HCT116 (cell line): ENCODE measurements around the gene UNC80. TPM values are rescaled to one million over a fixed set of nuclear protein-coding genes. Genes with fewer than 3 reads are reported as not detected.

Source experiments
- ATAC-seq: fragments of 200-7000 bp; cut with Tn5 transposase; 2 replicates; pipeline ENCODE4 v1.9.1; 2020; ENCODE audit warnings: mild to moderate bottlenecking, moderate library complexity
- BruUV-seq: library from RNA; stranded (reverse); fragments of 400-500 nt; replicated peaks from 2 replicates; lab custom pipeline; 2021; lab: Mats Ljungman, UMichigan
- CTCF ChIA-PET: fragments of 300-600 bp; sonication (Branson Sonifier 250); formaldehyde crosslinking; loops from one replicate; lab custom pipeline; 2021; ENCODE audit warnings: antibody characterized with exemption; lab: Charles Lee
- POLR2A ChIA-PET: fragments of 300-600, 350-600 bp; sonication (Branson Sonifier 250); formaldehyde crosslinking; loops from one replicate; lab custom pipeline; 2021; ENCODE audit warnings: antibody characterized with exemption; lab: Charles Lee
- RAD21 ChIA-PET, 2 experiments: fragments of 300-600 bp; sonication (Branson Sonifier 250); formaldehyde crosslinking; loops; one replicate each; lab custom pipeline; 2023; ENCODE audit warnings: low total read pairs in 2 of 2; ENCODE audit not compliant: uncharacterized antibody in 2 of 2, unreplicated experiment in 2 of 2, low non-redundant PET in 1 of 2; lab: Charles Lee
- DNase-seq: peaks from one replicate; pipeline ENCODE4 v3.0.0-alpha.2; 2010; ENCODE audit warnings: low read depth, low spot score
- H2AFZ ChIP-seq: fragments of 200-600 bp; shearing (Covaris generic), sonication (generic); 2 replicates; pipeline ENCODE4 v1.6.1; 2017; ENCODE audit warnings: low read depth, mixed run types, mixed read lengths, antibody characterized with exemption, low read length; ENCODE audit not compliant: poor library complexity, severe bottlenecking
- H3K27ac ChIP-seq: 2 replicates; pipeline ENCODE4 v1.5.1; 2012; ENCODE audit warnings: low read depth, low read length
- H3K27me3 ChIP-seq: fragments of 200-600 bp; sonication (generic); 2 replicates; pipeline ENCODE4 v1.6.1; 2016; ENCODE audit warnings: mixed run types, low read length, mixed read lengths; ENCODE audit not compliant: insufficient read depth
- H3K36me3 ChIP-seq, 2 experiments: fragments of 200-500 bp in 1 of 2; fragments of 200-600 bp in 1 of 2; sonication (Bioruptor generic) in 1 of 2; sonication (generic) in 1 of 2; 2 replicates each; pipeline versions ENCODE4 v1.5.1 to v1.6.1; 2014 to 2016; ENCODE audit warnings: low read length in 2 of 2, inconsistent platforms in 1 of 2, mixed read lengths in 1 of 2, mixed run types in 1 of 2; ENCODE audit not compliant: insufficient read depth in 2 of 2, control insufficient read depth in 1 of 2
- H3K4me1 ChIP-seq, 2 experiments: fragments of 200-600 bp in 1 of 2; sonication (generic) in 1 of 2; 2 replicates each; pipeline versions ENCODE4 v1.5.1 to v1.6.1; 2012 to 2017; ENCODE audit warnings: low read length in 2 of 2, inconsistent platforms in 1 of 2, mild to moderate bottlenecking in 1 of 2, mixed read lengths in 1 of 2, mixed run types in 1 of 2, moderate library complexity in 1 of 2; ENCODE audit not compliant: insufficient read depth in 2 of 2, control insufficient read depth in 1 of 2
- H3K4me2 ChIP-seq: fragments of 200-600 bp; sonication (generic); 2 replicates; pipeline ENCODE4 v1.6.1; 2017; ENCODE audit warnings: mixed run types, low read length, mixed read lengths
- H3K4me3 ChIP-seq, 2 experiments: fragments of 200-600 bp in 1 of 2; sonication (generic) in 1 of 2; replicated peaks in 1 of 2; 2 replicates each; pipeline ENCODE4 v1.5.1; 2011 to 2016; ENCODE audit warnings: low read length in 2 of 2, control low read depth in 1 of 2, low read depth in 1 of 2, mild to moderate bottlenecking in 1 of 2, mixed read lengths in 1 of 2, mixed run types in 1 of 2
- H3K79me2 ChIP-seq: fragments of 200-600 bp; sonication (generic); 2 replicates; pipeline ENCODE4 v1.6.1; 2017; ENCODE audit warnings: mild to moderate bottlenecking, mixed run types, low read length, moderate library complexity, mixed read lengths; ENCODE audit not compliant: insufficient read depth
- H3K9ac ChIP-seq: fragments of 200-600 bp; sonication (generic); 2 replicates; pipeline ENCODE4 v1.6.1; 2016; ENCODE audit warnings: low read length, mixed read lengths
- H3K9me2 ChIP-seq: fragments of 200-600 bp; sonication (generic), shearing (Covaris generic); 2 replicates; pipeline ENCODE4 v1.6.1; 2017; ENCODE audit warnings: mixed run types, mild to moderate bottlenecking, moderate library complexity; ENCODE audit not compliant: insufficient read depth
- H3K9me3 ChIP-seq, 2 experiments: fragments of 200-500 bp in 1 of 2; fragments of 200-600 bp in 1 of 2; sonication (Bioruptor generic) in 1 of 2; sonication (generic) in 1 of 2; 2 replicates each; pipeline ENCODE4 v1.6.1; 2014 to 2017; ENCODE audit warnings: low read length in 2 of 2, mixed read lengths in 2 of 2, inconsistent platforms in 1 of 2, low read depth in 1 of 2, mild to moderate bottlenecking in 1 of 2, mixed run types in 1 of 2, moderate library complexity in 1 of 2; ENCODE audit not compliant: control insufficient read depth in 1 of 2, insufficient read depth in 1 of 2
- H4K20me1 ChIP-seq: fragments of 200-600 bp; sonication (generic), shearing (Covaris generic); 2 replicates; pipeline ENCODE4 v1.6.1; 2017; ENCODE audit warnings: mixed run types, mild to moderate bottlenecking, moderate library complexity; ENCODE audit not compliant: insufficient read depth
- CBX3 ChIP-seq: IDR thresholded peaks from 2 replicates; pipeline ENCODE4 v1.6.1; 2012; ENCODE audit warnings: low read depth
- CEBPB ChIP-seq: IDR thresholded peaks from 2 replicates; pipeline ENCODE4 v1.6.1; 2012; ENCODE audit warnings: low read depth
- EGR1 ChIP-seq: IDR thresholded peaks from 2 replicates; pipeline ENCODE4 v1.6.1; 2012; ENCODE audit warnings: low read depth
- ELF1 ChIP-seq: IDR thresholded peaks from 2 replicates; pipeline ENCODE4 v1.6.1; 2012; ENCODE audit warnings: low read depth, borderline replicate concordance
- EZH2 ChIP-seq: fragments of 200-600 bp; sonication (generic); IDR thresholded peaks from 2 replicates; pipeline ENCODE4 v1.6.1; 2017; ENCODE audit warnings: antibody characterized with exemption, mixed run types
- EZH2phosphoT487 ChIP-seq: fragments of 200-600 bp; IDR thresholded peaks from 2 replicates; pipeline ENCODE4 v1.6.1; 2018; ENCODE audit warnings: antibody characterized with exemption, borderline replicate concordance
- JUND ChIP-seq: IDR thresholded peaks from 2 replicates; pipeline ENCODE4 v1.6.1; 2012
- MAX ChIP-seq: IDR thresholded peaks from 2 replicates; pipeline ENCODE4 v1.6.1; 2012
- POLR2A ChIP-seq: IDR thresholded peaks from 2 replicates; pipeline ENCODE4 v1.7.0; 2011; ENCODE audit warnings: borderline replicate concordance; ENCODE audit not compliant: insufficient read depth, insufficient read length; ENCODE audit errors: extremely low read depth
- RAD21 ChIP-seq: IDR thresholded peaks from 2 replicates; pipeline ENCODE4 v1.6.1; 2012; ENCODE audit warnings: low read depth, mild to moderate bottlenecking
- SIN3A ChIP-seq: IDR thresholded peaks from 2 replicates; pipeline ENCODE4 v1.6.1; 2012; ENCODE audit warnings: low read depth
- SP1 ChIP-seq: IDR thresholded peaks from 2 replicates; pipeline ENCODE4 v1.6.1; 2012; ENCODE audit warnings: low read depth
- TCF7L2 ChIP-seq: IDR thresholded peaks from 2 replicates; pipeline ENCODE4 v1.7.0; 2011; ENCODE audit warnings: borderline replicate concordance, inconsistent platforms; ENCODE audit not compliant: insufficient read depth, insufficient read length; ENCODE audit errors: extremely low read depth
- ZBTB33 ChIP-seq: IDR thresholded peaks from 2 replicates; pipeline ENCODE4 v1.6.1; 2011; ENCODE audit warnings: mild to moderate bottlenecking, low read length, moderate library complexity; ENCODE audit not compliant: insufficient replicate concordance; ENCODE audit errors: extremely low read depth
- ZFX ChIP-seq: fragments of 450-650 bp; IDR thresholded peaks from 2 replicates; pipeline ENCODE4 v1.6.1; 2017
- ZNF274 ChIP-seq: fragments of 200-500 bp; sonication (Bioruptor generic); IDR thresholded peaks from 2 replicates; pipeline ENCODE4 v1.6.1; 2014; ENCODE audit warnings: mild to moderate bottlenecking, low read depth, low read length, inconsistent platforms
- intact Hi-C: fragments of 100-400 bp; cut with micrococcal nuclease; formaldehyde crosslinking; loops from 2 replicates; pipeline ENCODE4 v1.10.0; 2022
- total RNA-seq: library from RNA; stranded (reverse); gene quantifications from one replicate; pipeline ENCODE4 v1.2.1, GENCODE V29; 2021; ENCODE audit not compliant: unreplicated experiment
- TF ChIP-seq, protein P1 (sequence below): IDR thresholded peaks from 2 replicates; pipeline ENCODE4 v1.6.1; 2012; ENCODE audit warnings: low read depth
- TF ChIP-seq, protein P2 (sequence below), 3 experiments: fragments of 200-600 bp in 1 of 3; sonication (generic) in 1 of 3; IDR thresholded peaks in 2 of 3; conservative IDR thresholded peaks in 1 of 3; 2 replicates each; pipeline ENCODE4 v1.5.1; 2012 to 2017; ENCODE audit warnings: low read depth in 2 of 3, low read length in 2 of 3, antibody characterized with exemption in 1 of 3, borderline replicate concordance in 1 of 3, control low read depth in 1 of 3, mild to moderate bottlenecking in 1 of 3, mixed read lengths in 1 of 3, mixed run types in 1 of 3, moderate library complexity in 1 of 3; ENCODE audit not compliant: insufficient read depth in 1 of 3

UNC80 gene
- total RNA-seq, 1 experiment from 2014 or later: not detected

- RAD21 ChIA-PET: no interaction called here
- Histone ChIP-seq H2AFZ (no peak overlapping the region), H3K27ac (no peak overlapping the region), H4K20me1 (no peaks in the 10 kb centered on the region), H3K9ac (no peak overlapping the region), H3K36me3 (no peaks in the 10 kb centered on the region), H3K4me1 (no peaks in the 10 kb centered on the region), H3K4me3 (no peak overlapping the region), H3K79me2 (no peaks in the 10 kb centered on the region), H3K9me3 (no peaks in the 10 kb centered on the region), H3K9me2 (no peaks in the 10 kb centered on the region), H3K27me3 (no peaks in the 10 kb centered on the region), H3K4me2 (no peak overlapping the region)
- no TSS peak for BruUV-seq
- DNase-seq (no peak), ATAC-seq (no peak)
- CTCF ChIA-PET: no interaction called here
- TF ChIP-seq SIN3A (no peak), EZH2phosphoT487 (no peak), MAX (no peak), ZFX (no peak), RAD21 (no peak), CEBPB (no peak), SP1 (no peak), ZBTB33 (no peak), ELF1 (no peak), POLR2A (no peak), ZNF274 (no peak), TCF7L2 (no peak), EZH2 (no peak), CBX3 (no peak), JUND (no peak), EGR1 (no peak)
- TF ChIP-seq, protein P1, sequence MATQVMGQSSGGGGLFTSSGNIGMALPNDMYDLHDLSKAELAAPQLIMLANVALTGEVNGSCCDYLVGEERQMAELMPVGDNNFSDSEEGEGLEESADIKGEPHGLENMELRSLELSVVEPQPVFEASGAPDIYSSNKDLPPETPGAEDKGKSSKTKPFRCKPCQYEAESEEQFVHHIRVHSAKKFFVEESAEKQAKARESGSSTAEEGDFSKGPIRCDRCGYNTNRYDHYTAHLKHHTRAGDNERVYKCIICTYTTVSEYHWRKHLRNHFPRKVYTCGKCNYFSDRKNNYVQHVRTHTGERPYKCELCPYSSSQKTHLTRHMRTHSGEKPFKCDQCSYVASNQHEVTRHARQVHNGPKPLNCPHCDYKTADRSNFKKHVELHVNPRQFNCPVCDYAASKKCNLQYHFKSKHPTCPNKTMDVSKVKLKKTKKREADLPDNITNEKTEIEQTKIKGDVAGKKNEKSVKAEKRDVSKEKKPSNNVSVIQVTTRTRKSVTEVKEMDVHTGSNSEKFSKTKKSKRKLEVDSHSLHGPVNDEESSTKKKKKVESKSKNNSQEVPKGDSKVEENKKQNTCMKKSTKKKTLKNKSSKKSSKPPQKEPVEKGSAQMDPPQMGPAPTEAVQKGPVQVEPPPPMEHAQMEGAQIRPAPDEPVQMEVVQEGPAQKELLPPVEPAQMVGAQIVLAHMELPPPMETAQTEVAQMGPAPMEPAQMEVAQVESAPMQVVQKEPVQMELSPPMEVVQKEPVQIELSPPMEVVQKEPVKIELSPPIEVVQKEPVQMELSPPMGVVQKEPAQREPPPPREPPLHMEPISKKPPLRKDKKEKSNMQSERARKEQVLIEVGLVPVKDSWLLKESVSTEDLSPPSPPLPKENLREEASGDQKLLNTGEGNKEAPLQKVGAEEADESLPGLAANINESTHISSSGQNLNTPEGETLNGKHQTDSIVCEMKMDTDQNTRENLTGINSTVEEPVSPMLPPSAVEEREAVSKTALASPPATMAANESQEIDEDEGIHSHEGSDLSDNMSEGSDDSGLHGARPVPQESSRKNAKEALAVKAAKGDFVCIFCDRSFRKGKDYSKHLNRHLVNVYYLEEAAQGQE: no peak
- TF ChIP-seq, protein P2, sequence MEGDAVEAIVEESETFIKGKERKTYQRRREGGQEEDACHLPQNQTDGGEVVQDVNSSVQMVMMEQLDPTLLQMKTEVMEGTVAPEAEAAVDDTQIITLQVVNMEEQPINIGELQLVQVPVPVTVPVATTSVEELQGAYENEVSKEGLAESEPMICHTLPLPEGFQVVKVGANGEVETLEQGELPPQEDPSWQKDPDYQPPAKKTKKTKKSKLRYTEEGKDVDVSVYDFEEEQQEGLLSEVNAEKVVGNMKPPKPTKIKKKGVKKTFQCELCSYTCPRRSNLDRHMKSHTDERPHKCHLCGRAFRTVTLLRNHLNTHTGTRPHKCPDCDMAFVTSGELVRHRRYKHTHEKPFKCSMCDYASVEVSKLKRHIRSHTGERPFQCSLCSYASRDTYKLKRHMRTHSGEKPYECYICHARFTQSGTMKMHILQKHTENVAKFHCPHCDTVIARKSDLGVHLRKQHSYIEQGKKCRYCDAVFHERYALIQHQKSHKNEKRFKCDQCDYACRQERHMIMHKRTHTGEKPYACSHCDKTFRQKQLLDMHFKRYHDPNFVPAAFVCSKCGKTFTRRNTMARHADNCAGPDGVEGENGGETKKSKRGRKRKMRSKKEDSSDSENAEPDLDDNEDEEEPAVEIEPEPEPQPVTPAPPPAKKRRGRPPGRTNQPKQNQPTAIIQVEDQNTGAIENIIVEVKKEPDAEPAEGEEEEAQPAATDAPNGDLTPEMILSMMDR (IDR thresholded peaks at IDR 0.05 in 2 of 3, conservative IDR thresholded peaks at IDR 0.05 in 1 of 3; ENCODE audit: borderline replicate concordance in 1 of 3, insufficient read depth in 1 of 3, low read depth in 2 of 3, low read length in 2 of 3): no peak
- POLR2A ChIA-PET: no interaction called here
- intact Hi-C loops: no loop called here
Measured at GRCh38 chr2:209911486-209911885, 139.9 kb downstream of the UNC80 start.
